Measurements from ENCODE around the gene POLR2L.

Gene POLR2L

DNA sequence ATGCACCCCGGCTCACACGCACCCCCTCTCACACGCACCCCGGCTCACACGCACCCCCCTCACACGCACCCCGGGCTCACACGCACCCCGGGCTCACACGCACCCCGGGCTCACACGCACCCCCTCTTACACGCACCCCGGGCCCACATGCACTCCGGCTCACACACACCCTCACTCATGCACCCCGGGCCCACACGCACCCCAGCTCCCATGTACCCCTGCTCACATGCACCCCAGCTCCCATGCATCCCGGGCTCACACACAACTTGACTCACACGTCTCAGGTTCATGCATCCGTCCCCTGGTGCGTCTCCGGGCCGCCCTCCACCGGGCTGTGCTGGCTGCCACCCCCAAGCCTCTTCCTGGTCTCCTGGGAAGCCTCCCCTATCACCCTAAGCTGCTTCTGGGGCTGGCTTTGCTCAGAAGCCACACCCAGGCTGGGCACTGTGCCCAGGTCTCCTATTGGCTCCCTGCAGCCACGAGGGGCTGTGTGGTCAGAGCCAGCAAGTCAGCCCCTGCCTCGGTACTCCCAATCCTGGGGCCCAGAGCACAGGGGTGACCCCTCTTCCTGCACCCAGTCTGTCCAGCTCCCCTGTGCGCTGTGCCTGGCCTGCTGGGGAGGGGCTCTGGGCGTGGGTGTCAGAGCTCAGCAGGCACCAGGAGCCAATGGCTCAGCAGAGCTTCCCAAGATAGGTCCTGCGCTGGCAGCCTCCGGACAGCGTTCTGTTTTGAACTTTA lies 17.2 kb upstream of the POLR2L start:
- no peak overlapping the region for H3K4me3 ChIP-seq (ENCODE audit: low read depth, low read length)
- H3K4me1 ChIP-seq (ENCODE audit: control insufficient read depth, insufficient read depth, low read length), result no peaks in the 10 kb centered on the region
- no peak overlapping the region for H3K9ac ChIP-seq (ENCODE audit: low read depth, low read length)
- no peaks in the 10 kb centered on the region for H3K9me3 ChIP-seq (ENCODE audit: control insufficient read depth, insufficient read depth, low read length)
- H3K27me3 ChIP-seq (ENCODE audit: control insufficient read depth, insufficient read depth, low read length), result no peaks in the 10 kb centered on the region
- peaks cover 22% of the 10 kb centered on the region for H3K36me3 ChIP-seq (ENCODE audit: control insufficient read depth, insufficient read depth, low read length)

DNA sequence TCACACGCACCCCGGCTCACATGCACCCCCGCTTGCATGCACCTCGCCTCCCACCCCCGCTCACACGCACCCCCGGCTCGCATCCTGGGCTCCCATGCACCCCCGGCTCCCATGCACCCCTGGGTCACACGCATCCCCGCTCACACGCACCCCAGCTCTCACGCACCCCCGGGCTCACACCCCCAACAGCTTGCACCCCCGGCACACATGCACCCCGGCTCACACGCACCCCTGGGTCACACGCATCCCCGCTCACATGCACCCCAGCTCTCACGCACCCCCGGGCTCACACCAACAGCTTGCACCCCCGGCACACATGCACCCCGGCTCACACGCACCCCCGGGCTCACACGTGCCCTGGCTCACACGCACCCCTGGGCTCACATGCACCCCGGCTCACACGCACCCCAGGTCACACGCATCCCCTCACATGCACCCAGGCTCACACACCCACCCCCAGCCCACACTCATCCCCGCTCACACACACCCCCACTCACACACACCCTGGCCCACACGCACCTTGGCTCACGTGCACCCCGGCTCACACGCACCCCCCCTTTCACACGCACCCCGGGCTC lies 16.5 kb upstream of the POLR2L start:
- H3K4me3 ChIP-seq (ENCODE audit: low read depth, low read length), result no peak overlapping the region
- no peaks in the 10 kb centered on the region for H3K27me3 ChIP-seq (ENCODE audit: control insufficient read depth, insufficient read depth, low read length)
- H3K9me3 ChIP-seq (ENCODE audit: control insufficient read depth, insufficient read depth, low read length), result no peaks in the 10 kb centered on the region
- H3K4me1 ChIP-seq (ENCODE audit: control insufficient read depth, insufficient read depth, low read length), result no peaks in the 10 kb centered on the region
- peaks cover 19% of the 10 kb centered on the region for H3K36me3 ChIP-seq (ENCODE audit: control insufficient read depth, insufficient read depth, low read length)
- no peak overlapping the region for H3K9ac ChIP-seq (ENCODE audit: low read depth, low read length)

DNA sequence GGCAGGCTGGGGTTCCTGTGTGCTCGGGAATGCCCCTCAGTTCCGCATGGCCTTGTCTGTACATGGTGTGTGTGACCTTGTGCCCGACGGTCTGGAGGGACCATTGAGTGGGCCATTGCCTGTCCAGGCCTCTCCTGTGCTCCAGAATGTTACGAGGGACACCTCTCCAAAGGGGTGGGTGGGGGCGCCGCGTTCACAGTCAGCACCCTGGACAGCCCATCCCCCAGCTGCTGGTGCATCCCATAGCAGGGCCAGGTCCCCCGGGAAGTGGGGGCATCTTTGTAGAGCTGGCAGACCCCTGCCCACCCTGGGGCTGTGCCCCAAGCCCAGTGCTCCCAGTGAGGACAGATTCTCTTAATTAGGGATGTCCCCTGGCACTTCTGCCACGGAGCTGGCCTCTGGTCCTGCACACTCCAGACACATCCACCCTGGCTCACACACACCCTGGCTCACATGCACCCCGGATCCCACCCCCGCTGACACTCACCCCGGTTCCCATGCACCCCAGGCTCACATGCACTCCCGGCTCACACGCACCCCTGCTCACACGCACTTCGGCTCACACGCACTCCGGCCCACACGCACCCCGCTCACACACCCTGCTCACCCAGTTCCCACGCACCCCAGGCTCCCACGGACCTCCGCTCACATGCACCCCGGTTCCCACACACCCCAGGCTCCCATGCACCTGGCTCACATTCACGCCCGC lies 15.9 kb upstream of the POLR2L start:
- no peak overlapping the region for H3K4me3 ChIP-seq (ENCODE audit: low read depth, low read length)
- H3K27me3 ChIP-seq (ENCODE audit: control insufficient read depth, insufficient read depth, low read length), result no peaks in the 10 kb centered on the region
- no peaks in the 10 kb centered on the region for H3K4me1 ChIP-seq (ENCODE audit: control insufficient read depth, insufficient read depth, low read length)
- peaks cover 19% of the 10 kb centered on the region for H3K36me3 ChIP-seq (ENCODE audit: control insufficient read depth, insufficient read depth, low read length)
- no peaks in the 10 kb centered on the region for H3K9me3 ChIP-seq (ENCODE audit: control insufficient read depth, insufficient read depth, low read length)
- H3K9ac ChIP-seq (ENCODE audit: low read depth, low read length), result no peak overlapping the region

DNA sequence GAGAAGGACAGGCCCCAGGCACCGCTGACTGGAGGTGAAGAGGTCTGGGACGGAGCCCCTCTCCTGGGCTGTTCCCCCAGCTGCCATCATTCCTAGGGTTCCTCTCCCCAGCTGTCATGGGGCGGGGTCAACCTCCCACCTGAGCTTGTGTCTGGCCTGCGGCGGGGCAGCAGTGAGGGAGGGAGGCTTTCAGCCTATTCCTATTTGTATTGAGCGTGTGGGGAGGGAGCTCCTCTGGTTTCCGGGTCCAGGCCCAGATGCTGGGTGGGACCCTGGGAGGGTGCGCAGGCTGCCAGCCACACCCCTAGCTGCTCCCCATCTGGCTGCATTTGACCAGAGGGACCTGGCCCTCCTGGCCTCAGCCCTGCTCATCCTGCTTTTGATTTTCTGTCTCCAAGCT lies 14.1 kb upstream of the POLR2L start:
- H3K9ac ChIP-seq (ENCODE audit: low read depth, low read length), result no peak overlapping the region
- no peaks in the 10 kb centered on the region for H3K9me3 ChIP-seq (ENCODE audit: control insufficient read depth, insufficient read depth, low read length)
- no peaks in the 10 kb centered on the region for H3K4me1 ChIP-seq (ENCODE audit: control insufficient read depth, insufficient read depth, low read length)
- H3K36me3 ChIP-seq (ENCODE audit: control insufficient read depth, insufficient read depth, low read length), result peaks cover 19% of the 10 kb centered on the region
- no peaks in the 10 kb centered on the region for H3K27me3 ChIP-seq (ENCODE audit: control insufficient read depth, insufficient read depth, low read length)
- no peak overlapping the region for H3K4me3 ChIP-seq (ENCODE audit: low read depth, low read length)

DNA sequence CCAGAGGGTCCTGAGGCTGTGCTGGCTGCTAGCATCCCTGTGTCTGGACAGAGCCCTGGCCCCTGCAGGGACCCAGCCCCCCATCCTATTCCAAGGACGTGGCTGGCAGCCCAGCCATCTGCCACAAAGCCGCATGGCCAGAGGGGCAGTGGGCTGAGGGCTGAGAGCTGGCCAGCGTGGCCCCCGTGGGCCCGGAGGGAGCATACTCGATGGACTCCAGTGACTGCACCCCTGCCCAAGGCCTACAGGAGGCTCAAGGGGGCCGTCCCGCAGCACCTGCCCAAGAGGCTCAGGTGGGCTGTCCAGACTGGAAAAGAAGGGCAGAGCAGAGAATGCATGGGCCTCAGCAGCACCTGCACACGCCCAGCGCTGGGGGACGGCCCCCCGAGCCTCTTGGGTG lies 13.5 kb upstream of the POLR2L start:
- H3K4me3 ChIP-seq (ENCODE audit: low read depth, low read length), result no peak overlapping the region
- H3K4me1 ChIP-seq (ENCODE audit: control insufficient read depth, insufficient read depth, low read length), result peaks cover 3% of the 10 kb centered on the region
- H3K27me3 ChIP-seq (ENCODE audit: control insufficient read depth, insufficient read depth, low read length), result no peaks in the 10 kb centered on the region
- peaks cover 19% of the 10 kb centered on the region for H3K36me3 ChIP-seq (ENCODE audit: control insufficient read depth, insufficient read depth, low read length)
- H3K9ac ChIP-seq (ENCODE audit: low read depth, low read length), result no peak overlapping the region
- H3K9me3 ChIP-seq (ENCODE audit: control insufficient read depth, insufficient read depth, low read length), result no peaks in the 10 kb centered on the region

DNA sequence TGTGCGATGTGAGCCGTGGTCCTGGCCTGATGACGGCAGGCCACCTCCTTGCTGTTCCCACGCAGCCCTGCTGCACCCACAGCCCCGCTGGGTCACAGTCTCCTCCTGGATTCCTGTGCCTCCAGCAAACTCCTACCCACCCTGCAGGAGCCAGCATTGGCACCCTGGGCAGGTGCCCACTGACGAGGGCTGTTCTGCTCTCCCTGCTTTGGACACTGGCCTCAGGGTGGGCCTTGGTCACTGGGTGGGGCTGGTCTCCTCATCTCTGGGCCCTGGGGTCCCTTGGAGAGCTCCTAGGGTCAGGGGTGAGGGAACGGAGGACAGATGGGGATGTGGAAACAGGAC lies 13.0 kb upstream of the POLR2L start:
- H3K9ac ChIP-seq (ENCODE audit: low read depth, low read length), result no peak overlapping the region
- peaks cover 19% of the 10 kb centered on the region for H3K36me3 ChIP-seq (ENCODE audit: control insufficient read depth, insufficient read depth, low read length)
- no peak overlapping the region for H3K4me3 ChIP-seq (ENCODE audit: low read depth, low read length)
- H3K27me3 ChIP-seq (ENCODE audit: control insufficient read depth, insufficient read depth, low read length), result no peaks in the 10 kb centered on the region
- H3K4me1 ChIP-seq (ENCODE audit: control insufficient read depth, insufficient read depth, low read length), result peaks cover 3% of the 10 kb centered on the region
- no peaks in the 10 kb centered on the region for H3K9me3 ChIP-seq (ENCODE audit: control insufficient read depth, insufficient read depth, low read length)

DNA sequence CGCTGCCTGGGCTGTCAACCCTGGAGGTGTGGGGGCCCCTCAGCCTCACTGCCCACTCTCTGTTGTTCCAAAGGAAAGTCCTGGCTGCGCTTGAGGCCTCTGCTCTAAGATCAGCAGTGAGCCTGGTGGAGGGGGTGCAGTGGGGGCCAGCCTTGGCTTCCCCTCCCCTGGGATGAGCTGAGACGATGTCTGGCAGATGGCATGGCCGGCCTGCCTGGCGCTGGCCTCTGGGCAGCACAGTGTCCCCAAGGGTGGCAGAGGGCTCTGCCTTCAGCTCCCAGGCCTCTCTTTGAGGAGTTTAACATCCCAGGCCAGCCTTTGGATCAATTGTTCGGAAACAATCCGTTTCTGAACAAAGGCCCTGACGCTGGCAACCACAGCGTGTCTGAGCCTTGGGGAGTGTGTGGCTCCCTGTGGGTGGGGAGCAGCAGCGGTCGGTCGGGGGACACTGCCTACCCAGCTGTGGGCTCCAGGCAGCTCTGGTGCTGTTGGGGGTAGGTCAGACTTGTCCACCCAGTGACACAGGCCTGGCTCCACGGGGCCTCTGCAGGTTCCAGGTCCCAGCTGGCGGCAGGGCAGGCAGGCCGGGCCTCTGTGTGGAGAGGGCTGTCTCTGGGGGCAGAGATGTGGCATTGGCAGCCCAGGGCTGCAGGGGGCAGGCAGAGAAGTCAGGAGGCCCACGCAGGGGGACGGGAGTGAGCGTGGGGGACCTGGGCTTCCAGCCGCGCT lies 12.4 kb upstream of the POLR2L start:
- Histone ChIP-seq H3K36me3 (ENCODE audit: control insufficient read depth, insufficient read depth, low read length) (peaks cover 18% of the 10 kb centered on the region), H3K9ac (ENCODE audit: low read depth, low read length) (no peak overlapping the region), H3K4me1 (ENCODE audit: control insufficient read depth, insufficient read depth, low read length) (peaks cover 3% of the 10 kb centered on the region), H3K27me3 (ENCODE audit: control insufficient read depth, insufficient read depth, low read length) (no peaks in the 10 kb centered on the region), H3K9me3 (ENCODE audit: control insufficient read depth, insufficient read depth, low read length) (no peaks in the 10 kb centered on the region), H3K4me3 (ENCODE audit: low read depth, low read length) (no peak overlapping the region)

DNA sequence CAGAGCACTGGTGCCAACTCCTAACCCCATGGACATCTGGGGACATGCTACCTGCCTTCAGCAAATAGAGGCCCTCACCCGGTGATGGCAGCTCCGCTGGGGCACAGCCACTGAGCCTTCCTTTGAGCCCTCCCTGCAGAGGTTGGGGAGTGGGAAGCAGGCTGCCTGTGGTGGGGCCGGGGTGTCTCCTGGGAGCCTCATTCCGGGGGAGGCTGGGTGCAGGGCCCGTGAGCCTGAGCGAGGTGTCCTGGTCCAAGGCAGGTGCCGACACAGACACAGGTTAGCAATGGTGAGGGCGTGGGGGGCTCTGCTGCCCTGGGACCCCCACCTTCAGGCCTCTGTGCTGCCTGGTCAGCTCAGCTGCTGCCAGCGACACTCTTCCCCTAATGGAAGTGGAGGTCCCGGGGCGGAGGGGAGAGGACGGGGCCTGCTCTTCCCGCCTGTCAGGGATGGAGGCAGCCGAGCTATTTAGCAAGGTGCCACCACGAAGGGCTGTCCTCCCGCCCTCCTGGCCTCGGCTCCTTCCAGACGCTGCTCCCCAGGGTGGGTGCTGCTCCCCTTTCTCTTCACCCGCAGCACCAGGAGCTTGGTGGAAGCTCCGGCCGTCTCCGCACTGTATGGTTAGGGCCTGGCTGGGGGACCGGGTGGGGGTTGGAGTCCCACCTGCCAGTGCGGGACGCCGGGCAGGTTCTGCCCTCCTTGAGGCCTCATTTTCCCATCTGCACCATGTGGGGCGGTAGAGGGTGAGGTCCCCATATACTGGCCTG lies 11.5 kb upstream of the POLR2L start:
- Histone ChIP-seq H3K4me1 (ENCODE audit: control insufficient read depth, insufficient read depth, low read length) (peaks cover 3% of the 10 kb centered on the region), H3K36me3 (ENCODE audit: control insufficient read depth, insufficient read depth, low read length) (peaks cover 14% of the 10 kb centered on the region), H3K9ac (ENCODE audit: low read depth, low read length) (no peak overlapping the region), H3K4me3 (ENCODE audit: low read depth, low read length) (no peak overlapping the region), H3K9me3 (ENCODE audit: control insufficient read depth, insufficient read depth, low read length) (no peaks in the 10 kb centered on the region), H3K27me3 (ENCODE audit: control insufficient read depth, insufficient read depth, low read length) (no peaks in the 10 kb centered on the region)

DNA sequence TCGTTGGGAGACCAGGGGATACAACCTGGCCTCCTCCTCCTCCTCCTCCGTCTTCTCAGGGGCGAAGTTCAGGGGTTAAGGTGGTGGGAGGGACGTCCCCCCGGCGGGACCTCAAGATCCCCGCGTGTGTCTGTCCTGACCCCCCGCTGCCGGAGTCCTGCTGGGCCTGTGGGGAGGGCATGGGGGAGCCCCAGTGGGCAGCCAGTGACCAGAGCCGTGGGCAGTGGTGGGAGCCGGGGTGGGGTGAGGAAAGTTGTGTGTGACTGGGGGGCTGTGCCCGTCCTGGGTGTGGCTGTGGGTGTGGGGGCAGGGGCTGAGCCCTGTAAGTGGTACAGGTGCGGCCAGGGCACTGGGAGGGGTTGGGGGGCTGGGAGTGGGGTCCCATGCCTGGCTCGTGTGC lies 10.4 kb upstream of the POLR2L start:
- Histone ChIP-seq H3K36me3 (ENCODE audit: control insufficient read depth, insufficient read depth, low read length) (peaks cover 11% of the 10 kb centered on the region), H3K4me1 (ENCODE audit: control insufficient read depth, insufficient read depth, low read length) (peaks cover 5% of the 10 kb centered on the region), H3K9me3 (ENCODE audit: control insufficient read depth, insufficient read depth, low read length) (no peaks in the 10 kb centered on the region), H3K9ac (ENCODE audit: low read depth, low read length) (no peak overlapping the region), H3K27me3 (ENCODE audit: control insufficient read depth, insufficient read depth, low read length) (no peaks in the 10 kb centered on the region), H3K4me3 (ENCODE audit: low read depth, low read length) (no peak overlapping the region)

DNA sequence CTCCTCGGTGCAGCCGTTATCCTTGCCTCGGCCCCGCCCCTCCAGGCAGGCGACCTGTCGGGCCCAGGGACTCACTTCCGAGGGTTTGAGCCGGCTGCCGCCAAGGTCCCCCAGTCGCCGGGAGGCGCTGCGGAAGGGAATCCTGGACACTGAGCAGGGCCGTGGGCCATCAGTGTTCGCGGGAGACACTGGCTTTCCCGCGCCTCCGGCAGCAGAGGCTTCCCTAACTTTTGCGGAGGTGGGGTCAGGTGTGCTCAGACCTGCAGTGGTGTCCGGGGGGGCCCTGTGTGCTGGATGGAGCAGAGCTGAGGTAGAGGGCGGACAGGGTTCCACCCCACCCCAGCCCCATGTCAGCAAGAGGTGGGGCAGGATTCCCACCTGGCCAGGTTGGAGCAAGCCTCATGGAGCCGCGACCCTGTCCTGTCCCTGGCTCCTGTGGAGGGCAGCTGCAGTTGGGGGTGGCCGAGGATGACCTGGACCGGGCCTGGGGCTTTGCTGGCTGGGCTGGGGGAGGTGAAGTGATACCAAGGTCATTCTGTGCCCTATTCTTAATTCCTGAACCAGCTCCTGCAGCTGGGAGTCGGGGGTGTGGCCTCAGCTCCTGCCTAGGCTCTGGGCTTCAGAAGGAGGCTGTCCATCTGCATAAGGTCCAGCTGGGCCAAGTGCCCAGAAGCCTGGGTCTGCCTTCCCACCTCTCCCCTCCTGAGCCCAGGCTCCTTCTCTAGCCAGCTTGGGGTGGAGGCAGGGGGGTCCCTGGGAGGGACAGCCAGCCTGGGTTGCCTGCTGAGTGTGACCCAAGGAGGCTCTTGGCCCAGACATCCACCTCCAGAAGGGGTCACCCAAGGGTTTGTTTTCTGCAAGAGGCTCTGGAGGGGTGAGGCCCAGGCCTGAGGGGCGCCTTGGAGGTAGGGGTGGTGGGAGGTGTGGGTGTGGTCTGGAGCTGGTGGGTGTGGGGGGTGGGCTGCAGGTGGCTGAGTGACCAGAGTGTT lies 8.7 kb upstream of the POLR2L start:
- Histone ChIP-seq H3K9ac (ENCODE audit: low read depth, low read length) (peak overlapping the region; percentile 54), H3K27me3 (ENCODE audit: control insufficient read depth, insufficient read depth, low read length) (no peaks in the 10 kb centered on the region), H3K4me1 (ENCODE audit: control insufficient read depth, insufficient read depth, low read length) (peaks cover 7% of the 10 kb centered on the region), H3K4me3 (ENCODE audit: low read depth, low read length) (peak overlapping the region; percentile 63), H3K9me3 (ENCODE audit: control insufficient read depth, insufficient read depth, low read length) (no peaks in the 10 kb centered on the region), H3K36me3 (ENCODE audit: control insufficient read depth, insufficient read depth, low read length) (peaks cover 11% of the 10 kb centered on the region)

Data from iPS-15b (cell line).